HEK293 (cell line): ENCODE results near the gene PITPNM1.

Experiments used
- CTCF ChIA-PET: fragments of 350-600 bp; formaldehyde crosslinking; extraction: SDS; loops from one replicate; lab custom pipeline; 2021; ENCODE audit warnings: antibody characterized with exemption; lab: Yijun Ruan, JAX
- POLR2A ChIA-PET: fragments of 300-600 bp; formaldehyde crosslinking; extraction: SDS; loops from one replicate; lab custom pipeline; 2020; ENCODE audit warnings: antibody characterized with exemption, inconsistent platforms; lab: Yijun Ruan, JAX
- H3K27ac ChIP-seq: fragments of 200-500 bp; sonication (Bioruptor generic); 2 replicates; pipeline ENCODE4 v1.5.1; 2014; ENCODE audit warnings: low read depth, low read length, control low read depth, inconsistent platforms; ENCODE audit errors: extremely low read depth
- H3K36me3 ChIP-seq, 2 experiments: fragments of 200-500 bp in 1 of 2; sonication (Bioruptor generic) in 1 of 2; 1 replicate in 1 of 2; 2 replicates in 1 of 2; pipeline ENCODE4 v1.5.1; 2014 to 2017; ENCODE audit warnings: inconsistent platforms in 2 of 2, low read length in 2 of 2; ENCODE audit not compliant: control insufficient read depth in 2 of 2, insufficient read depth in 1 of 2
- H3K4me1 ChIP-seq: fragments of 200-500 bp; sonication (Bioruptor generic); 2 replicates; pipeline ENCODE4 v1.5.1; 2014; ENCODE audit warnings: mild to moderate bottlenecking, low read length, inconsistent platforms; ENCODE audit not compliant: control insufficient read depth, insufficient read depth
- H3K4me3 ChIP-seq: 2 replicates; pipeline ENCODE4 v1.5.1; 2011; ENCODE audit warnings: low read depth, mild to moderate bottlenecking, control low read depth, low read length, moderate library complexity
- H3K9me3 ChIP-seq: fragments of 200-500 bp; sonication (Bioruptor generic); 2 replicates; pipeline ENCODE4 v1.5.1; 2014; ENCODE audit warnings: low read depth, low read length, inconsistent platforms; ENCODE audit not compliant: control insufficient read depth, insufficient read depth
- GLIS2 ChIP-seq: fragments of 450-650 bp; formaldehyde crosslinking; IDR thresholded peaks from 2 replicates; pipeline ENCODE4 v1.5.1; 2016; ENCODE audit warnings: missing biosample characterization, missing genetic modification characterization
- IKZF3 ChIP-seq: fragments of 450-650 bp; IDR thresholded peaks from 2 replicates; pipeline ENCODE4 v1.5.0; 2018; ENCODE audit warnings: missing biosample characterization, mild to moderate bottlenecking, missing genetic modification characterization, moderate library complexity
- KLF10 ChIP-seq: fragments of 450-650 bp; IDR thresholded peaks from 2 replicates; pipeline ENCODE4 v1.5.1; 2018; ENCODE audit warnings: missing biosample characterization, mild to moderate bottlenecking, missing genetic modification characterization
- SCRT2 ChIP-seq: fragments of 450-650 bp; formaldehyde crosslinking; IDR thresholded peaks from 2 replicates; pipeline ENCODE4 v1.5.1; 2016; ENCODE audit warnings: missing biosample characterization, missing genetic modification characterization
- ZBTB7A ChIP-seq: fragments of 450-650 bp; formaldehyde crosslinking; IDR thresholded peaks from 2 replicates; pipeline ENCODE4 v1.5.1; 2016; ENCODE audit warnings: low read depth, missing biosample characterization, missing genetic modification characterization
- ZNF214 ChIP-seq: fragments of 450-650 bp; formaldehyde crosslinking; IDR thresholded peaks from 2 replicates; pipeline ENCODE4 v1.5.1; 2017; ENCODE audit warnings: missing biosample characterization, mild to moderate bottlenecking, missing genetic modification characterization, borderline replicate concordance
- ZNF239 ChIP-seq: fragments of 450-650 bp; formaldehyde crosslinking; IDR thresholded peaks from 2 replicates; pipeline ENCODE4 v1.5.1; 2016; ENCODE audit warnings: missing biosample characterization, missing genetic modification characterization
- ZNF335 ChIP-seq: fragments of 450-650 bp; formaldehyde crosslinking; conservative IDR thresholded peaks from 2 replicates; pipeline ENCODE4 v1.5.1; 2016; ENCODE audit warnings: missing biosample characterization, missing genetic modification characterization
- ZNF510 ChIP-seq: fragments of 450-650 bp; formaldehyde crosslinking; IDR thresholded peaks from 2 replicates; pipeline ENCODE4 v1.5.1; 2018; ENCODE audit warnings: mild to moderate bottlenecking, missing genetic modification characterization, missing biosample characterization; ENCODE audit not compliant: insufficient replicate concordance
- ZNF561 ChIP-seq: fragments of 450-650 bp; IDR thresholded peaks from 2 replicates; pipeline ENCODE4 v1.5.1; 2018; ENCODE audit warnings: missing biosample characterization, missing genetic modification characterization, borderline replicate concordance
- ZNF658 ChIP-seq: fragments of 450-650 bp; formaldehyde crosslinking; IDR thresholded peaks from 2 replicates; pipeline ENCODE4; 2016; ENCODE audit warnings: missing biosample characterization, missing genetic modification characterization
- ZNF707 ChIP-seq: fragments of 450-650 bp; formaldehyde crosslinking; IDR thresholded peaks from 2 replicates; pipeline ENCODE4 v1.5.1; 2016; ENCODE audit warnings: missing biosample characterization, missing genetic modification characterization
- ZNF768 ChIP-seq: fragments of 450-650 bp; formaldehyde crosslinking; IDR thresholded peaks from 2 replicates; pipeline ENCODE4 v1.5.1; 2018; ENCODE audit warnings: missing biosample characterization, mild to moderate bottlenecking, missing genetic modification characterization
- ZNF777 ChIP-seq: fragments of 450-650 bp; formaldehyde crosslinking; IDR thresholded peaks from 2 replicates; pipeline ENCODE4 v1.5.1; 2017; ENCODE audit warnings: missing biosample characterization, missing genetic modification characterization, borderline replicate concordance
- ZNF830 ChIP-seq: fragments of 450-650 bp; IDR thresholded peaks from 2 replicates; pipeline ENCODE4 v1.5.0; 2018; ENCODE audit warnings: missing biosample characterization, missing genetic modification characterization, low read depth, mild to moderate bottlenecking, moderate library complexity
- TF ChIP-seq, protein P1 (sequence below): fragments of 450-650 bp; formaldehyde crosslinking; IDR thresholded peaks from 2 replicates; pipeline ENCODE4 v1.5.1; 2016; ENCODE audit warnings: missing biosample characterization, missing genetic modification characterization
- TF ChIP-seq, protein P2 (sequence below): fragments of 450-650 bp; formaldehyde crosslinking; optimal IDR thresholded peaks from 2 replicates; pipeline ENCODE3; 2016; ENCODE audit warnings: missing biosample characterization, mild to moderate bottlenecking, missing genetic modification characterization
- TF ChIP-seq, protein P3 (sequence below): fragments of 450-650 bp; formaldehyde crosslinking; IDR thresholded peaks from 2 replicates; pipeline ENCODE4 v1.5.1; 2016; ENCODE audit warnings: missing biosample characterization, missing genetic modification characterization
- TF ChIP-seq, protein P4 (sequence below): fragments of 450-650 bp; formaldehyde crosslinking; IDR thresholded peaks from 2 replicates; pipeline ENCODE4 v1.5.1; 2016; ENCODE audit warnings: missing biosample characterization, missing genetic modification characterization
- TF ChIP-seq, protein P5 (sequence below): fragments of 450-650 bp; formaldehyde crosslinking; IDR thresholded peaks from 2 replicates; pipeline ENCODE4 v1.5.1; 2017; ENCODE audit warnings: missing biosample characterization, missing genetic modification characterization
- TF ChIP-seq, protein P6 (sequence below): fragments of 450-650 bp; formaldehyde crosslinking; IDR thresholded peaks from 2 replicates; pipeline ENCODE4 v1.5.1; 2017; ENCODE audit warnings: missing biosample characterization, missing genetic modification characterization
- TF ChIP-seq, protein P7 (sequence below): fragments of 450-650 bp; formaldehyde crosslinking; IDR thresholded peaks from 2 replicates; pipeline ENCODE4 v1.5.0; 2017; ENCODE audit warnings: missing biosample characterization, missing genetic modification characterization, borderline replicate concordance
- TF ChIP-seq, protein P8 (sequence below): fragments of 450-650 bp; formaldehyde crosslinking; IDR thresholded peaks from 2 replicates; pipeline ENCODE4 v1.5.1; 2016; ENCODE audit warnings: missing biosample characterization, missing genetic modification characterization

PITPNM1 gene

DNA sequence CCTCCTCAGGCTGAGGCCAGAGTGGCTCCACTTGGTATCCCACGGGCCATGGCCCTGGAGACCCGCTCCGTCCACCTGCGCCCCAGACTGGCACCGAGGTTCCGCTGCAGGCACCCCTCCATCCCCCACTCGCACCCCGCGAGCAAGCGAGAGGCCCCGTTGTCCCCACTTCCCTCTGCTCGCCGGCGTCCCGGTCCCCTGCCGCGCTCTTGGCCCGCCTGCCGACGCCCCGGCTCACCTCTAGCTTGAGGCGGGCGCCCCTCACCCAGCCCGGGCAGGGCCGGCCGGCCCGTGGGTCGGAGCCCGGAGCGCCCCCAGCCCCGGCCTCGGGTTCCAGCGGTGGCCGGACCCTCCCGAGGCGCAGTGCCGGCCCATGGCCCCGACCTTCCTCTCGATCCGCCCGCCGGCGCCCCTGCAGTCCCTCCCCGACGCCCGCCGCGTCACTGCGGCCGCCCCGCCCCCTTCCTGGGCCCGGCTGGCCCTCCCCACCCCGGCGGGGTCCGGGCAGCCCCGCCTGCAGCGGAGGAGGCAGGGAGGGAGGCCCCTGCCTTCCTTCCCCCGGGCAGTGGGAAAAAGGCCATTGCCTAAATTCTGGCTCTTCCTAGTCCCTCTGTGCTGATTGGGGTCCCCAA, at the start of gene PITPNM1:
PITPNM1 (minus strand) TSS at position 414 of the 632 bp plus-strand sequence. CDS start 1,183 bp downstream, outside the sequence.
- H3K9me3 ChIP-seq = no peaks in the 10 kb centered on the region
- peak within 1 kb of the TSS; percentile 61 for H3K4me3 ChIP-seq
- H3K4me1 ChIP-seq = no peaks in the 10 kb centered on the region
- peaks cover 0 to 36% of the 10 kb centered on the region in 2 experiments; a peak in 1 of 3 replicates for H3K36me3 ChIP-seq
- POLR2A ChIA-PET = interaction anchor here (0.6 to 2.2 kb wide), 4 partner anchors 22 to 301 kb away, joined by 3 to 12 read pairs (median 4); partner anchors contain the start of genes AIP, PPP1CA and TMEM134
- CTCF ChIA-PET = interaction anchor here (0.6 to 1.7 kb wide), 7 partner anchors 12 to 150 kb away, joined by 3 to 6 read pairs (median 4); partner anchors contain the start of genes GSTP1, PPP1CA and RAD9A
- H3K27ac ChIP-seq = peak within 1 kb of the TSS; percentile 57
- peak; percentile 89 for TF ChIP-seq ZNF335
- TF ChIP-seq, protein P1, sequence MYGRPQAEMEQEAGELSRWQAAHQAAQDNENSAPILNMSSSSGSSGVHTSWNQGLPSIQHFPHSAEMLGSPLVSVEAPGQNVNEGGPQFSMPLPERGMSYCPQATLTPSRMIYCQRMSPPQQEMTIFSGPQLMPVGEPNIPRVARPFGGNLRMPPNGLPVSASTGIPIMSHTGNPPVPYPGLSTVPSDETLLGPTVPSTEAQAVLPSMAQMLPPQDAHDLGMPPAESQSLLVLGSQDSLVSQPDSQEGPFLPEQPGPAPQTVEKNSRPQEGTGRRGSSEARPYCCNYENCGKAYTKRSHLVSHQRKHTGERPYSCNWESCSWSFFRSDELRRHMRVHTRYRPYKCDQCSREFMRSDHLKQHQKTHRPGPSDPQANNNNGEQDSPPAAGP = no peak; the same call in 1 of the 2 replicates
- no peak for TF ChIP-seq ZNF561 (tag by site-specific recombination)
- no peak for TF ChIP-seq ZNF768 (tag by site-specific recombination)
- TF ChIP-seq, protein P2, sequence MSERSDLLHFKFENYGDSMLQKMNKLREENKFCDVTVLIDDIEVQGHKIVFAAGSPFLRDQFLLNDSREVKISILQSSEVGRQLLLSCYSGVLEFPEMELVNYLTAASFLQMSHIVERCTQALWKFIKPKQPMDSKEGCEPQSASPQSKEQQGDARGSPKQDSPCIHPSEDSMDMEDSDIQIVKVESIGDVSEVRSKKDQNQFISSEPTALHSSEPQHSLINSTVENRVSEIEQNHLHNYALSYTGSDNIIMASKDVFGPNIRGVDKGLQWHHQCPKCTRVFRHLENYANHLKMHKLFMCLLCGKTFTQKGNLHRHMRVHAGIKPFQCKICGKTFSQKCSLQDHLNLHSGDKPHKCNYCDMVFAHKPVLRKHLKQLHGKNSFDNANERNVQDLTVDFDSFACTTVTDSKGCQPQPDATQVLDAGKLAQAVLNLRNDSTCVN = peak; percentile 16
- TF ChIP-seq, protein P3, sequence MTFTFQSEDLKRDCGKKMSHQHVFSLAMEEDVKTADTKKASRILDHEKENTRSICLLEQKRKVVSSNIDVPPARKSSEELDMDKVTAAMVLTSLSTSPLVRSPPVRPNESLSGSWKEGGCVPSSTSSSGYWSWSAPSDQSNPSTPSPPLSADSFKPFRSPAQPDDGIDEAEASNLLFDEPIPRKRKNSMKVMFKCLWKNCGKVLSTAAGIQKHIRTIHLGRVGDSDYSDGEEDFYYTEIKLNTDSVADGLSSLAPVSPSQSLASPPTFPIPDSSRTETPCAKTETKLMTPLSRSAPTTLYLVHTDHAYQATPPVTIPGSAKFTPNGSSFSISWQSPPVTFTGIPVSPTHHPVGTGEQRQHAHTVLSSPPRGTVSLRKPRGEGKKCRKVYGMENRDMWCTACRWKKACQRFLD (tag by site-specific recombination) = no peak
- peak; percentile 11; the same call in 1 of the 2 replicates for TF ChIP-seq GLIS2 (tag by site-specific recombination)
- no peak for TF ChIP-seq ZNF830
- no peak for TF ChIP-seq ZNF239 (tag by site-specific recombination)
- no peak for TF ChIP-seq ZNF777
- no peak for TF ChIP-seq ZNF510 (tag by site-specific recombination)
- TF ChIP-seq, protein P4, sequence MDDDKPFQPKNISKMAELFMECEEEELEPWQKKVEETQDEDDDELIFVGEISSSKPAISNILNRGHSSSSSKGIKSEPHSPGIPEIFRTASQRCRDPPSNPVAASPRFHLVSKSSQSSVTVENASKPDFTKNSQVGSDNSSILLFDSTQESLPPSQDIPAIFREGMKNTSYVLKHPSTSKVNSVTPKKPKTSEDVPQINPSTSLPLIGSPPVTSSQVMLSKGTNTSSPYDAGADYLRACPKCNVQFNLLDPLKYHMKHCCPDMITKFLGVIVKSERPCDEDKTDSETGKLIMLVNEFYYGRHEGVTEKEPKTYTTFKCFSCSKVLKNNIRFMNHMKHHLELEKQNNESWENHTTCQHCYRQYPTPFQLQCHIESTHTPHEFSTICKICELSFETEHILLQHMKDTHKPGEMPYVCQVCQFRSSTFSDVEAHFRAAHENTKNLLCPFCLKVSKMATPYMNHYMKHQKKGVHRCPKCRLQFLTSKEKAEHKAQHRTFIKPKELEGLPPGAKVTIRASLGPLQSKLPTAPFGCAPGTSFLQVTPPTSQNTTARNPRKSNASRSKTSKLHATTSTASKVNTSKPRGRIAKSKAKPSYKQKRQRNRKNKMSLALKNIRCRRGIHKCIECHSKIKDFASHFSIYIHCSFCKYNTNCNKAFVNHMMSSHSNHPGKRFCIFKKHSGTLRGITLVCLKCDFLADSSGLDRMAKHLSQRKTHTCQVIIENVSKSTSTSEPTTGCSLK (tag by site-specific recombination) = no peak
- no peak for TF ChIP-seq ZNF658 (tag by site-specific recombination)
- no peak for TF ChIP-seq ZNF707 (tag by site-specific recombination)
- TF ChIP-seq, protein P5, sequence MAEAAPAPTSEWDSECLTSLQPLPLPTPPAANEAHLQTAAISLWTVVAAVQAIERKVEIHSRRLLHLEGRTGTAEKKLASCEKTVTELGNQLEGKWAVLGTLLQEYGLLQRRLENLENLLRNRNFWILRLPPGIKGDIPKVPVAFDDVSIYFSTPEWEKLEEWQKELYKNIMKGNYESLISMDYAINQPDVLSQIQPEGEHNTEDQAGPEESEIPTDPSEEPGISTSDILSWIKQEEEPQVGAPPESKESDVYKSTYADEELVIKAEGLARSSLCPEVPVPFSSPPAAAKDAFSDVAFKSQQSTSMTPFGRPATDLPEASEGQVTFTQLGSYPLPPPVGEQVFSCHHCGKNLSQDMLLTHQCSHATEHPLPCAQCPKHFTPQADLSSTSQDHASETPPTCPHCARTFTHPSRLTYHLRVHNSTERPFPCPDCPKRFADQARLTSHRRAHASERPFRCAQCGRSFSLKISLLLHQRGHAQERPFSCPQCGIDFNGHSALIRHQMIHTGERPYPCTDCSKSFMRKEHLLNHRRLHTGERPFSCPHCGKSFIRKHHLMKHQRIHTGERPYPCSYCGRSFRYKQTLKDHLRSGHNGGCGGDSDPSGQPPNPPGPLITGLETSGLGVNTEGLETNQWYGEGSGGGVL (tag by site-specific recombination) = peak; percentile 70
- TF ChIP-seq, protein P6, sequence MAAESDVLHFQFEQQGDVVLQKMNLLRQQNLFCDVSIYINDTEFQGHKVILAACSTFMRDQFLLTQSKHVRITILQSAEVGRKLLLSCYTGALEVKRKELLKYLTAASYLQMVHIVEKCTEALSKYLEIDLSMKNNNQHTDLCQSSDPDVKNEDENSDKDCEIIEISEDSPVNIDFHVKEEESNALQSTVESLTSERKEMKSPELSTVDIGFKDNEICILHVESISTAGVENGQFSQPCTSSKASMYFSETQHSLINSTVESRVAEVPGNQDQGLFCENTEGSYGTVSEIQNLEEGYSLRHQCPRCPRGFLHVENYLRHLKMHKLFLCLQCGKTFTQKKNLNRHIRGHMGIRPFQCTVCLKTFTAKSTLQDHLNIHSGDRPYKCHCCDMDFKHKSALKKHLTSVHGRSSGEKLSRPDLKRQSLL = no peak
- no peak for TF ChIP-seq ZBTB7A (tag by site-specific recombination)
- no peak; the same call in 1 of the 2 replicates for TF ChIP-seq KLF10 (tag by site-specific recombination)
- TF ChIP-seq, protein P7, sequence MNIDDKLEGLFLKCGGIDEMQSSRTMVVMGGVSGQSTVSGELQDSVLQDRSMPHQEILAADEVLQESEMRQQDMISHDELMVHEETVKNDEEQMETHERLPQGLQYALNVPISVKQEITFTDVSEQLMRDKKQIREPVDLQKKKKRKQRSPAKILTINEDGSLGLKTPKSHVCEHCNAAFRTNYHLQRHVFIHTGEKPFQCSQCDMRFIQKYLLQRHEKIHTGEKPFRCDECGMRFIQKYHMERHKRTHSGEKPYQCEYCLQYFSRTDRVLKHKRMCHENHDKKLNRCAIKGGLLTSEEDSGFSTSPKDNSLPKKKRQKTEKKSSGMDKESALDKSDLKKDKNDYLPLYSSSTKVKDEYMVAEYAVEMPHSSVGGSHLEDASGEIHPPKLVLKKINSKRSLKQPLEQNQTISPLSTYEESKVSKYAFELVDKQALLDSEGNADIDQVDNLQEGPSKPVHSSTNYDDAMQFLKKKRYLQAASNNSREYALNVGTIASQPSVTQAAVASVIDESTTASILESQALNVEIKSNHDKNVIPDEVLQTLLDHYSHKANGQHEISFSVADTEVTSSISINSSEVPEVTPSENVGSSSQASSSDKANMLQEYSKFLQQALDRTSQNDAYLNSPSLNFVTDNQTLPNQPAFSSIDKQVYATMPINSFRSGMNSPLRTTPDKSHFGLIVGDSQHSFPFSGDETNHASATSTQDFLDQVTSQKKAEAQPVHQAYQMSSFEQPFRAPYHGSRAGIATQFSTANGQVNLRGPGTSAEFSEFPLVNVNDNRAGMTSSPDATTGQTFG = no peak
- TF ChIP-seq, protein P8, sequence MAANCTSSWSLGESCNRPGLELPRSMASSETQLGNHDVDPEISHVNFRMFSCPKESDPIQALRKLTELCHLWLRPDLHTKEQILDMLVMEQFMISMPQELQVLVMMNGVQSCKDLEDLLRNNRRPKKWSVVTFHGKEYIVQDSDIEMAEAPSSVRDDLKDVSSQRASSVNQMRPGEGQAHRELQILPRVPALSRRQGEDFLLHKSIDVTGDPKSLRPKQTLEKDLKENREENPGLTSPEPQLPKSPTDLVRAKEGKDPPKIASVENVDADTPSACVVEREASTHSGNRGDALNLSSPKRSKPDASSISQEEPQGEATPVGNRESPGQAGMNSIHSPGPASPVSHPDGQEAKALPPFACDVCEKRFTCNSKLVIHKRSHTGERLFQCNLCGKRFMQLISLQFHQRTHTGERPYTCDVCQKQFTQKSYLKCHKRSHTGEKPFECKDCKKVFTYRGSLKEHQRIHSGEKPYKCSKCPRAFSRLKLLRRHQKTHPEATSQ (tag by site-specific recombination) = no peak
- TF ChIP-seq IKZF3 (tag by site-specific recombination) = 0 out of 2 replicates have a peak, but pooled peaks have one; percentile 18
- no peak for TF ChIP-seq ZNF214 (tag by site-specific recombination)
- TF ChIP-seq SCRT2 (tag by site-specific recombination) = no peak
